ENCODE results near the gene CST8. TPM values are rescaled to one million over a fixed set of nuclear protein-coding genes. Genes with fewer than 3 reads are reported as not detected.

The CST8 gene
- total and polyA plus RNA-seq, 2 of the 4 experiments (the other 2 are of a cell fraction) = not detected

DNA sequence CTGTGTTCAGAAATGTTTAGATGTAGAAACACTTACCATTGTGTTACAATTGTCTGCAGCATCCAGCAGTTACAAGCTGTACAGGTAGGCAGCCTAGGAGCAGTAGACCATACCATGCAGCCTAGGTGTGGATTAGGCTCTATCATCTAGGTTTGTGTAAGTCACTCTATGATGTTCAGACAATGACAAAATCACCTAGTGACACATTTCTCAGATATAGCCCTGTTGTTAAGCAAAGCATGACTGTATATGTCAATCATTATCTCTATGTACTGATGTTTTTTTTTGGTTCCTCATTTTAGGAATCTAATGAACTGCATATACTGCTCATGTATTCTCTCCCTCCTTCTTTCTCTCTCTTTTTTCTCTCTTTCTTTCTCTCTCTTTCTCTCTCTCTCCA is 22.2 kb downstream of the CST8 start:
- Histone ChIP-seq H2BK20ac (ENCODE audit: low read depth, low read length) (no peak overlapping the region), H2AK9ac (replicated peaks; ENCODE audit: low read depth, low read length, poor library complexity) (no peak overlapping the region), H4K5ac (ENCODE audit: low read depth, low read length) (no peak overlapping the region), H2BK120ac (ENCODE audit: low read depth, low read length) (no peak overlapping the region), H4K20me1 (ENCODE audit: insufficient read depth, low read length) (no peaks in the 10 kb centered on the region), H2AFZ (replicated peaks; ENCODE audit: low read length, poor library complexity) (no peak overlapping the region), H4K8ac (ENCODE audit: low read depth in 2 of 2, low read length in 2 of 2) (no peak overlapping the region), H3K79me1 (ENCODE audit: low read depth in 1 of 2, low read length in 2 of 2) (no peaks in the 10 kb centered on the region), H3K27ac (ENCODE audit: insufficient read depth, low read length) (no peak overlapping the region), H3K27me3 (ENCODE audit: control insufficient read depth, insufficient read depth, low read length) (no peaks in the 10 kb centered on the region; the same call in 1 of the 2 replicates), H3K4me1 (ENCODE audit: control insufficient read depth, insufficient read depth, low read length) (no peaks in the 10 kb centered on the region), H2BK5ac (ENCODE audit: low read depth, low read length, poor library complexity, severe bottlenecking) (no peak overlapping the region), H3K23ac (ENCODE audit: low read depth, low read length) (no peak overlapping the region), H3K36me3 (ENCODE audit: control insufficient read depth, insufficient read depth, low read length) (no peaks in the 10 kb centered on the region), H3K4me3 (ENCODE audit: insufficient read depth, low read depth, low read length) (no peak overlapping the region), H2AK5ac (ENCODE audit: low read depth, low read length) (no peak overlapping the region), H3K9me3 (ENCODE audit: control insufficient read depth, insufficient read depth, low read length) (no peaks in the 10 kb centered on the region), H2BK15ac (ENCODE audit: low read depth, low read length) (no peak overlapping the region), H3K18ac (ENCODE audit: low read depth, low read length) (no peak overlapping the region), H3K4ac (ENCODE audit: low read depth, low read length) (no peak overlapping the region), H4K91ac (ENCODE audit: insufficient read depth, low read depth, low read length) (no peak overlapping the region), H3K14ac (replicated peaks; ENCODE audit: low read depth, low read length) (no peak overlapping the region), H3K9me1 (ENCODE audit: insufficient read depth, low read length) (no peaks in the 10 kb centered on the region), H3K4me2 (ENCODE audit: low read depth, low read length) (no peak overlapping the region), H3K56ac (ENCODE audit: extremely low read depth, insufficient read depth, low read length) (no peak overlapping the region), H3K9ac (ENCODE audit: low read depth, low read length) (no peak overlapping the region)
- CTCF ChIA-PET = no interaction called here
- in situ Hi-C loops (cut with MboI; ENCODE audit: low sequenced_read_pairs) (no loop called here), intact Hi-C loops (cut with micrococcal nuclease) (no loop called here), dilution Hi-C loops (cut with HindIII; ENCODE audit: low sequenced_read_pairs, unreplicated experiment) (no loop called here)
- no peak for DNase-seq
- POLR2A ChIA-PET (ENCODE audit: unreplicated experiment) = no interaction called here
- TF ChIP-seq MXI1 (IDR thresholded peaks at IDR 0.05; ENCODE audit: borderline replicate concordance, low read depth, low read length) = no peak
- TF ChIP-seq POLR2A (IDR thresholded peaks at IDR 0.05; ENCODE audit: low read depth, low read length) = no peak
- TF ChIP-seq MAZ (IDR thresholded peaks at IDR 0.05; ENCODE audit: borderline replicate concordance, low read depth, low read length) = no peak
- TF ChIP-seq CEBPB (IDR thresholded peaks at IDR 0.05; ENCODE audit: low read depth, low read length) = no peak
- no peak for TF ChIP-seq FOS (IDR thresholded peaks at IDR 0.05; ENCODE audit: low read depth, low read length)
- TF ChIP-seq USF2 (IDR thresholded peaks at IDR 0.05; ENCODE audit: low read depth, low read length) = no peak
- TF ChIP-seq RAD21 (IDR thresholded peaks at IDR 0.05; ENCODE audit: low read length) = no peak
- no peak for TF ChIP-seq RFX5 (IDR thresholded peaks at IDR 0.05; ENCODE audit: low read depth, low read length)
- TF ChIP-seq RCOR1 (IDR thresholded peaks at IDR 0.05; ENCODE audit: insufficient replicate concordance, low read length) = no peak
- TF ChIP-seq, protein P1, sequence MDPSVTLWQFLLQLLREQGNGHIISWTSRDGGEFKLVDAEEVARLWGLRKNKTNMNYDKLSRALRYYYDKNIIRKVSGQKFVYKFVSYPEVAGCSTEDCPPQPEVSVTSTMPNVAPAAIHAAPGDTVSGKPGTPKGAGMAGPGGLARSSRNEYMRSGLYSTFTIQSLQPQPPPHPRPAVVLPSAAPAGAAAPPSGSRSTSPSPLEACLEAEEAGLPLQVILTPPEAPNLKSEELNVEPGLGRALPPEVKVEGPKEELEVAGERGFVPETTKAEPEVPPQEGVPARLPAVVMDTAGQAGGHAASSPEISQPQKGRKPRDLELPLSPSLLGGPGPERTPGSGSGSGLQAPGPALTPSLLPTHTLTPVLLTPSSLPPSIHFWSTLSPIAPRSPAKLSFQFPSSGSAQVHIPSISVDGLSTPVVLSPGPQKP (IDR thresholded peaks at IDR 0.05; ENCODE audit: borderline replicate concordance, low read depth, low read length) = no peak
- BruUV-seq (replicated peaks) = no TSS peak
- no peak for ATAC-seq (ENCODE audit: low read depth)
